SK-N-SH treated with all-trans-retinoic acid at 6 μM for 48 hours (cell line): ENCODE data around the gene ACR.

Experiments
- ARNTL ChIP-seq: fragments of 450-650 bp; formaldehyde crosslinking; IDR thresholded peaks from 2 replicates; pipeline ENCODE4 v1.5.0; 2020; ENCODE audit warnings: low read depth, mild to moderate bottlenecking, moderate library complexity, borderline replicate concordance
- BACH2 ChIP-seq: fragments of 250-450 bp; sonication (Bioruptor Pico); IDR thresholded peaks from 2 replicates; pipeline ENCODE4 v1.9.0; 2021; ENCODE audit warnings: mild to moderate bottlenecking, borderline replicate concordance
- CSDC2 ChIP-seq: fragments of 250-450 bp; sonication (Bioruptor Pico); IDR thresholded peaks from 2 replicates; pipeline ENCODE4 v1.5.0; 2020; ENCODE audit warnings: mild to moderate bottlenecking, moderate library complexity
- ESRRG ChIP-seq: fragments of 250-450 bp; sonication (Bioruptor Pico); IDR thresholded peaks from 2 replicates; pipeline ENCODE4 v1.6.1; 2021; ENCODE audit warnings: mild to moderate bottlenecking
- GLIS3 ChIP-seq: fragments of 250-450 bp; sonication (Bioruptor Pico); IDR thresholded peaks from 2 replicates; pipeline ENCODE4 v1.5.0; 2020; ENCODE audit warnings: mild to moderate bottlenecking, moderate library complexity
- ISL1 ChIP-seq: fragments of 250-450 bp; sonication (Bioruptor Pico); IDR thresholded peaks from 2 replicates; pipeline ENCODE4 v2.1.2; 2022; ENCODE audit warnings: mild to moderate bottlenecking, moderate library complexity
- PPARA ChIP-seq: fragments of 250-450 bp; sonication (Bioruptor Pico); IDR thresholded peaks from 2 replicates; pipeline ENCODE4 v1.5.0; 2020; ENCODE audit warnings: mild to moderate bottlenecking, borderline replicate concordance
- SNAI2 ChIP-seq: fragments of 250-450 bp; sonication (Bioruptor Pico); IDR thresholded peaks from 2 replicates; pipeline ENCODE4 v1.5.0; 2020; ENCODE audit warnings: mild to moderate bottlenecking, moderate library complexity
- ZC3H10 ChIP-seq: fragments of 250-450 bp; sonication (Bioruptor Pico); IDR thresholded peaks from 2 replicates; pipeline ENCODE4 v1.5.1; 2021; ENCODE audit warnings: mild to moderate bottlenecking, moderate library complexity
- ZFP3 ChIP-seq: fragments of 250-450 bp; sonication (Bioruptor Pico); IDR thresholded peaks from 2 replicates; pipeline ENCODE4 v1.5.0; 2020; ENCODE audit warnings: mild to moderate bottlenecking, moderate library complexity
- ZFP30 ChIP-seq: fragments of 450-650 bp; formaldehyde crosslinking; IDR thresholded peaks from 2 replicates; pipeline ENCODE4 v1.5.0; 2022; ENCODE audit warnings: mild to moderate bottlenecking, moderate library complexity
- ZNF70 ChIP-seq: fragments of 450-650 bp; formaldehyde crosslinking; IDR thresholded peaks from 2 replicates; pipeline ENCODE4 v1.5.0; 2020; ENCODE audit warnings: mild to moderate bottlenecking, moderate library complexity
- ZNF8 ChIP-seq: fragments of 450-650 bp; formaldehyde crosslinking; IDR thresholded peaks from 2 replicates; pipeline ENCODE4 v1.5.0; 2020; ENCODE audit warnings: mild to moderate bottlenecking, moderate library complexity
- TF ChIP-seq, protein P1 (sequence below): fragments of 250-450 bp; sonication (Bioruptor Pico); IDR thresholded peaks from 2 replicates; pipeline ENCODE4 v1.8.0; 2020; ENCODE audit warnings: mild to moderate bottlenecking, moderate library complexity, borderline replicate concordance

DNA sequence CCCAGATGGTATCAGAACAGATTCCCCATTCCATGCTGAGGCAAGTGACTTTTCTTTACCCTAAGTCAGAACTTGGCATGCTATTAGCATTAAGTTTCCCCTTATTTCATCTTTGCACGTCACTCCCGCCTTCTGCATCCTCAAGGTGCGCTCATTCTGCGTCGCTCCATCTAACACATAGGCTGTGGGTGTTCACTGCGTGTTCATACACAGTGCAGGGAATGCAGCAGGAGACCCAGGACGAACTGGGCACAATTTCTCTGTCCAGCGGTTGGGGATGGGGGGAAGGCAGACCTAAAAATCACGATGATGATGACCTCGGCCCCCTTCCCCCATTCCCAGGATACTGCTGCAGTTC, 19.7 kb upstream of the ACR start:
- no peak for TF ChIP-seq ZC3H10 (CRISPR knock-in tag)
- TF ChIP-seq GLIS3 (CRISPR knock-in tag), result no peak
- TF ChIP-seq CSDC2 (CRISPR knock-in tag), result no peak
- no peak for TF ChIP-seq PPARA (CRISPR knock-in tag)
- TF ChIP-seq, protein P1, sequence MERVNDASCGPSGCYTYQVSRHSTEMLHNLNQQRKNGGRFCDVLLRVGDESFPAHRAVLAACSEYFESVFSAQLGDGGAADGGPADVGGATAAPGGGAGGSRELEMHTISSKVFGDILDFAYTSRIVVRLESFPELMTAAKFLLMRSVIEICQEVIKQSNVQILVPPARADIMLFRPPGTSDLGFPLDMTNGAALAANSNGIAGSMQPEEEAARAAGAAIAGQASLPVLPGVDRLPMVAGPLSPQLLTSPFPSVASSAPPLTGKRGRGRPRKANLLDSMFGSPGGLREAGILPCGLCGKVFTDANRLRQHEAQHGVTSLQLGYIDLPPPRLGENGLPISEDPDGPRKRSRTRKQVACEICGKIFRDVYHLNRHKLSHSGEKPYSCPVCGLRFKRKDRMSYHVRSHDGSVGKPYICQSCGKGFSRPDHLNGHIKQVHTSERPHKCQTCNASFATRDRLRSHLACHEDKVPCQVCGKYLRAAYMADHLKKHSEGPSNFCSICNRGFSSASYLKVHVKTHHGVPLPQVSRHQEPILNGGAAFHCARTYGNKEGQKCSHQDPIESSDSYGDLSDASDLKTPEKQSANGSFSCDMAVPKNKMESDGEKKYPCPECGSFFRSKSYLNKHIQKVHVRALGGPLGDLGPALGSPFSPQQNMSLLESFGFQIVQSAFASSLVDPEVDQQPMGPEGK (CRISPR knock-in tag), result no peak
- no peak for TF ChIP-seq ESRRG
- no peak for TF ChIP-seq ZNF70 (CRISPR knock-in tag)
- no peak for TF ChIP-seq ZFP30 (CRISPR knock-in tag)
- TF ChIP-seq BACH2 (CRISPR knock-in tag), result no peak
- no peak for TF ChIP-seq ARNTL (CRISPR knock-in tag)
- TF ChIP-seq ISL1 (CRISPR knock-in tag), result no peak
- TF ChIP-seq ZFP3 (CRISPR knock-in tag), result no peak
- no peak for TF ChIP-seq ZNF8 (CRISPR knock-in tag)
- TF ChIP-seq SNAI2 (CRISPR knock-in tag), result no peak
